ENCODE results near the gene EHMT2. TPM values are rescaled to one million over a fixed set of nuclear protein-coding genes. Genes with fewer than 3 reads are reported as not detected.

Gene EHMT2
- total RNA-seq, 1 experiment from 2014 or later, result 95.3 TPM

- DNase-seq (ENCODE audit: low spot score), result no peak
- in situ Hi-C loops (cut with HindIII; ENCODE audit: low sequenced_read_pairs), result no loop called here
Observed at GRCh38 chr6:31896856-31897611, 464 bp downstream of the EHMT2 start.

GRCh38 chr6:31896493-31896855, 1.0 kb downstream of the EHMT2 start:
- no peak for DNase-seq (ENCODE audit: low spot score)
- in situ Hi-C loops (cut with HindIII; ENCODE audit: low sequenced_read_pairs), result no loop called here

- no peak for DNase-seq (ENCODE audit: low spot score)
- in situ Hi-C loops (cut with HindIII; ENCODE audit: low sequenced_read_pairs), result no loop called here
Observed at GRCh38 chr6:31892821-31893220, 4.7 kb downstream of the EHMT2 start.

- in situ Hi-C loops (cut with HindIII; ENCODE audit: low sequenced_read_pairs), result no loop called here
- no peak for DNase-seq (ENCODE audit: low spot score)
Observed at GRCh38 chr6:31889331-31889972, 8.0 kb downstream of the EHMT2 start.

GRCh38 chr6:31888276-31889258, 8.9 kb downstream of the EHMT2 start:
- in situ Hi-C loops (cut with HindIII; ENCODE audit: low sequenced_read_pairs), result no loop called here
- DNase-seq (ENCODE audit: low spot score), result no peak

- DNase-seq (ENCODE audit: low spot score), result no peak
- in situ Hi-C loops (cut with HindIII; ENCODE audit: low sequenced_read_pairs), result no loop called here
Observed at GRCh38 chr6:31887173-31888007, 10.1 kb downstream of the EHMT2 start.

GRCh38 chr6:31886541-31886991, 10.9 kb downstream of the EHMT2 start:
- no peak for DNase-seq (ENCODE audit: low spot score)
- in situ Hi-C loops (cut with HindIII; ENCODE audit: low sequenced_read_pairs), result no loop called here

- in situ Hi-C loops (cut with HindIII; ENCODE audit: low sequenced_read_pairs), result no loop called here
- no peak for DNase-seq (ENCODE audit: low spot score)
Observed at GRCh38 chr6:31884528-31885035, 12.9 kb downstream of the EHMT2 start.

- DNase-seq (ENCODE audit: low spot score), result no peak
- in situ Hi-C loops (cut with HindIII; ENCODE audit: low sequenced_read_pairs), result no loop called here
Observed at GRCh38 chr6:31883676-31884075, 13.8 kb downstream of the EHMT2 start.

GRCh38 chr6:31882344-31882743, 15.2 kb downstream of the EHMT2 start:
- in situ Hi-C loops (cut with HindIII; ENCODE audit: low sequenced_read_pairs), result no loop called here
- DNase-seq (ENCODE audit: low spot score), result peak; percentile 37

GRCh38 chr6:31881136-31881859, 16.2 kb downstream of the EHMT2 start:
- in situ Hi-C loops (cut with HindIII; ENCODE audit: low sequenced_read_pairs), result no loop called here
- DNase-seq (ENCODE audit: low spot score), result no peak

- DNase-seq (ENCODE audit: low spot score), result no peak
- in situ Hi-C loops (cut with HindIII; ENCODE audit: low sequenced_read_pairs), result no loop called here
Observed at GRCh38 chr6:31880616-31881015, 16.9 kb downstream of the EHMT2 start.

GRCh38 chr6:31879901-31880300, 17.6 kb downstream of the EHMT2 start:
- no peak for DNase-seq (ENCODE audit: low spot score)
- in situ Hi-C loops (cut with HindIII; ENCODE audit: low sequenced_read_pairs), result no loop called here

GRCh38 chr6:31879143-31879542, 18.4 kb downstream of the EHMT2 start:
- DNase-seq (ENCODE audit: low spot score), result no peak
- in situ Hi-C loops (cut with HindIII; ENCODE audit: low sequenced_read_pairs), result no loop called here

GRCh38 chr6:31878726-31879125, 18.8 kb downstream of the EHMT2 start, which contains the start of gene SLC44A4:
SLC44A4 (minus strand) TSS chr6:31878997; CDS start chr6:31878980, 17 bp downstream.
- no peak for DNase-seq (ENCODE audit: low spot score)
- in situ Hi-C loops (cut with HindIII; ENCODE audit: low sequenced_read_pairs), result no loop called here

- in situ Hi-C loops (cut with HindIII; ENCODE audit: low sequenced_read_pairs), result no loop called here
- no peak for DNase-seq (ENCODE audit: low spot score)
Observed at GRCh38 chr6:31878222-31878621, 19.3 kb downstream of the EHMT2 start.

- in situ Hi-C loops (cut with HindIII; ENCODE audit: low sequenced_read_pairs), result no loop called here
- no peak for DNase-seq (ENCODE audit: low spot score)
Observed at GRCh38 chr6:31877651-31878161, 19.8 kb downstream of the EHMT2 start.

GRCh38 chr6:31877125-31877650, 20.3 kb downstream of the EHMT2 start:
- in situ Hi-C loops (cut with HindIII; ENCODE audit: low sequenced_read_pairs), result no loop called here
- no peak for DNase-seq (ENCODE audit: low spot score)
